GM04504 (cell line): Measurements from ENCODE around the gene RPS27L.

ENCODE experiments used
- DNase-seq: peaks from one replicate; pipeline ENCODE4 v3.0.0-alpha.2; 2012; ENCODE audit warnings: low read depth

The RPS27L gene

GRCh38 chr15:63188247-63188925 lies 31.1 kb upstream of the RPS27L start:
- DNase-seq, result no peak

DNA sequence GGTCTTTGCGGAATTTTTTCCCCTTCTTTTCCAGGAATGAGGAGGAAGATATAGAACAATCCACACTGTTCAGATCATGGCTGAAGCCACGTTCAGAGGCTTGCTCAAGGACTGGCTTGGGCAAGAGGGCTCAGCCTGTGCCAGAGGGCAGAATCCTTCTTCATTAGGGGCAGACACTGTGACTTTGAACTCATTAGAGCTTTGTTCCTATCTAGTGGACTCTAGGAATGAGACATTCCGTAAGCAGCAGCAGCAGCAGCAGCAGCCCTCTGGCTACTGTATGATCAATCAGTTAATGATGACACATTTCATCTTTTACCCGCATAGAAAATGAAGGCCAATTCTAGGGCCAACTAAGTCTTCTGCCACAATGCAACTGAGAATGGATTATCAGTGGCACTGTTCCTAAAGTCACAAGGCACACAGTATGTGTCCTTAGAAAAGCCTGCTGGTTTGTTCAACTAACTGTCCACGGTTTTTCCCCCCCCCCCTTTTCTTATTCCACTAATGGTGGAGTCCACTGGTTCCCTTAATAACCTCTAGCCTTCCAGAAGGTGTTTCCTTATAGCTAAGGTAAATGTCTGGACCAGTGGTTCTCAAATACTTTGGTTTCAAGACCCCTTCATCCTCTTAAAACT lies 30.4 kb upstream of the RPS27L start:
- no peak for DNase-seq

DNA sequence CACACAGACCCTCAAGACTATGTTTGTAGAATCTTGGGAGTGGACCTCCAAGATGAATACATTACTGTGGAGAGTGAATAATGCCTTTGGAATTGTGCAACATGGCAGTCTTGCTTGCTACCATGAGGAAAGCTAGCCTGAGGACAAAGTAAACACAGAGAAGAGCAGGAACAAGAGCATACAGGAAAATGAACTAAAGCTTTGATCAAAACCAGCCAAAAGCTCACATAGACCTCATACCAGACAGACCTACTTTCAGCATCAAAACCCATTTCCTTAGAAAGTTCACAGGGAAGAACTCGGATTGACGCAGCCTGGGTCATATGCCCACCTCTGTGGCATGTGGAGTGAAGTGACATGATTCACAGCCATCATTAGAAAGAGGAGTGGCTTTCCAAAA lies 28.8 kb upstream of the RPS27L start:
- DNase-seq, result no peak

DNA sequence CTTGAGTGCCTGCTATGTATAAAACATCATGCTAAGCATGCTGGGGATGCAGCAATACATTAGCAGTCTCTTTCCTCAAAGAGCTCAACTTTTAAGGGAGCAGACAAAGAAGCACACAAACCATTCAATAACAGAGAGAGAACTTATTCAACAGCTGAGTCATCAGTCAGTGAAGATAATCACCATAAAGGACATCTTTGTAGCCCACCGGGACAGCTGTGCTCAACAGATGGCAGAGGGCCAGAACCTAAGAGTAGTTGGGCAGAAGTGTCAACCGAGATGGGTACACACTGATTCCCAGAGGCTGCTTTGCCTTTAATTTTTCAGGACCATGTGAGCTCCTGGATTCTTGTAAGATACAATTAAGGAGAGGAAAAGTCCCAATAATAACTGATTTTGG lies 27.9 kb upstream of the RPS27L start:
- DNase-seq, result no peak

DNA sequence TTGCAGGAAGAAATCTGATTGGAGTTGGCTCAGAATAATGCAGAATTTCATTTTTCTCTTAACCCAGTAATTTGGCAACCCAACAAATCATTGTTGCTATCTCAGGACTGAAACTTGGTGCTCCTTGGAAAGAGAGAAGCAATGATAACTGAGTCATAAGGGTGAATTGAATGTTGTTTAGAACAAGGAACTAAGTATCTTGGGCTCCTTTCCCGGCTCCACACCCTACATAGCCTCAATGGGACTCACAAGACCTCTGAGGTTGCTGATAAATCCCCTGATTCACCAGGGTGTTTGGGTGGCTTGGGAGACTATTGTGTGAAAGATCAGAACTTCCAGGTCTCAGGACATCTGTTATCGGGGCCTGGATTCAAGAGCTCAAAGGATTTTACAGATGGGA lies 24.4 kb upstream of the RPS27L start:
- DNase-seq, result no peak

- DNase-seq, result no peak
Measured at GRCh38 chr15:63180746-63181145, 23.5 kb upstream of the RPS27L start.

- DNase-seq, result no peak
Measured at GRCh38 chr15:63178034-63178433, 20.8 kb upstream of the RPS27L start.

DNA sequence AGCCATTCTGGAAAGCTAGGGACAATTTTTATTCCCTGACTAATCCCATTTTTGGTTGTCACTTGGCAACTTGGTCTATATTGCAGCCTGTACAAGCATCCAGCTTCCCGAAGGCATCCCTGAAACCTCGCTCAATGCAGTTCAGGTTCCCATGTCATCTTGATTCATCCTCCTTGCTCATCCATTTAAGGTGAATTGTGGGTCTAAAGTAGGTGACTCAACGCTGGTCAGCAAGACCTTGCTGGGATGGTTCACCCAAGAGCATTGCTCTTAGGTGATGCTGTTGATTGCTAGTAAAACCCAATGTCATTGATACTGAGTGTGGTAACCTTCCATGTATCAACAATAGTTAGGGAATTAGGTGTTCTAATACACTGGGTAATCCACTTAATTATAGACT lies 19.0 kb upstream of the RPS27L start:
- DNase-seq, result no peak

DNA sequence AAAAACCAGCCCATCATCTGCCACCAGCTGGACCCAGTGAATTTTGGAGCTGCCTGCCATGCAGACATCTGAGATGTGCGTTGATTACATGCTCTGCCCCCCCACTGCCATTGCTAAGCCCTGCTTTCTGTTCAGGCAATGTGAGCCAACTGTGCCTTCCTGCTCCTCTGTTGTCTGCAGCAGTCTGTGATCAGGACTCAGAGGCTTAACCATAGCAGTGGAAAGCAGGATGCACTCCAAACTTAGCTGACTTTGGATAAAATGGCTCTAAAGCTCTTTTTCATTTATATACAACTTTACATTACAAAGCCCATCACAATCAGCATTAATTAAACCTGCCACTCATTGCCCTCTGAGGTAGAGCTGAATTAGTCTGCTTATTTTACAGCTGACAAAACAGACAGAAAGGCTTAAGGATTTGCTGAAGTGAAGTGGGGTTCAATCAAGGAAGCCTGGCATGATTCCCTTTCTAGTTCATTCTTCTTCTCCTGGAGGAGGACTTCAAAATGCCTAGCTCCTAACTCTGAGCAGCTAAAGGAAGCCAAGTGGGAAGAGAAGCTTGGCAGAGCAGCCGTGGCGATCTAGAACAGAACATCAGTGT lies 15.7 kb upstream of the RPS27L start:
- no peak for DNase-seq

GRCh38 chr15:63172376-63172775 lies 15.1 kb upstream of the RPS27L start:
- no peak for DNase-seq

DNA sequence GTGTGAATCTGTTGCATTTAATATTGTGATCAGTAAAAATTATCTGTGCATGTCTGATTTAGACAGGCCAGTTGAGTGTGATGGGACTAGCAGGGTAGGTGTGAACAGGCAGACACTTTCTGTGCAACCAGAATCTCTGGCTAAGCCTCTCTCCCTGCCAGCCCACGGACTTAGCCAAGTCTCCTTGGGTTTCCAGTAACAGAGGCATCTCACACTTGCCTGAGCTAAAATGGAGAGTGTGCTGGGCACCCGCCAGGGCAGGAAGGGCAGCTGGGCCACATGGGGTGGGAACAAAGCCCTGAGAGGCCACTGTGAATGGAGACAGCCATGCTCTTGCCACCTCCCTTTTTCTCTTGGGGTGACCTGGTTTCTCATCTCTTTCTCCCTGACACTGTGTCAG lies 12.5 kb upstream of the RPS27L start:
- no peak for DNase-seq

GRCh38 chr15:63166219-63166618 lies 8.9 kb upstream of the RPS27L start:
- no peak for DNase-seq

DNA sequence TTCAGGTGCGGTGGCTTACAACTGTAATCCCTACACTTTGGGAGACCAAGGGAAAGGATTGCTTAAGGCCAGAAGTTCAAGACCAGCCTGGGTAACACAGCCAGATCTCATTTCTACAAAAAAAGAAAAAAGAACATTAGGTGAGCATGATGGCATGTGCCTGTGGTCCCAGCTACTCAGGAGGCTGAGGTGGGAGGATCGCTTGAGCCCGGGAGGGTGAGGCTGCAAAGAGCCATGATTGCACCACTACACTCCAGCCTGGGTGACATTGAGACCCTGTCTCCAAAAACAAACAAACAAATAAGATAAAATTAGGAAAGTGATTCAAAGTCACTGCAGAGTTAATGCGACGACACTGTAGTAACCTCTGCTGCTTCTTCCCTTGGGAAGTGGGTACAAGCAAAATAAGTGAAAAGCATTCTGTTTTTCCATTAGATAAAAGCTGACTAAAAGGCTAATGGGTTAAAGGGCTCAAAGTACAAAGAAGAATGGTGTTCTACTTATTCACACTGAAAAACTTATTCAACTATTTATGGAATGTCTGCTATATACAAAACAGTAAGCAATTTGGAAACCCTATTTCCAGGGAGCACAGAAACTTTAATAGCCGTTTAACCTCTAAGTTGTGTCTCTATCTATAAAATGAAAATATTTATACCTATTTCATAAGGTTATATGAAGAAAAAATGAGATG lies 8.0 kb upstream of the RPS27L start:
- no peak for DNase-seq

GRCh38 chr15:63163217-63163616 lies 5.9 kb upstream of the RPS27L start:
- no peak for DNase-seq

DNA sequence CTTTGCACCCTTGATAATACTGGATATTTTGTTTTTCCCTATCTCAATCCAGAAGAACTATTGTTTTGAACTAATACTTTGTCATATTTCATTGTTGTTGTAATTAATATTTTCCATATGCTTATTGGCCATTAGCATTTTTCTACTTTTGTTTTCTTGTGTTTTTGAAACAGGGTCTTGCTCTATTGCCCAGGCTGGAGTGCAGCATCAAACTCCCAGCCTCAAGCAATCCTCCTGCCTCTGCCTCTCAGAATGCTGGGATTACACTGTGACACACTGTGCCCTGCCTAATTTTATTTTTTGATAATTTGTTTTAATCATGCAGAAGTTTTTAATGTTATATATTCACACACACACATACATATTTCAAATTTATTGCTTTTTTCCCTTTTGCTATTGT lies 3.4 kb upstream of the RPS27L start:
- no peak for DNase-seq

GRCh38 chr15:63157891-63158431 lies 684 bp upstream of the RPS27L start:
- DNase-seq, result peak; percentile 64

DNA sequence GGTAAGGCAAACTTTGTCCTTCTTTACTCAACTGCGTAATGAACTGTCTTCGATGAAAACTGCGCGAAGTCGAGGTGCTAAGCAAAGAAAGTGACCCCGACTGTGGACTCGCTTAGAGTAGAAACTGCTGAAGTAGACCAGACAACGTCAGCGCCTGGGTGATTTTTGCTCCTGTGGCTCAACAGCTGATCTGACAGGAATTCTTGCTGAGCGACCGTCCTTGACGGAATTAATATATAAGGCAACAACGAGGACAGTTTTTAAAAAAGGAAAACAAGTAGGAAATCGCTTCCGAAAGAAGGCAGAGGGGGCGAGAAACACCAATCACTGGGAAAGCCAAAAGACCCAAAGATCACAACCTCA lies 541 bp downstream of the RPS27L start:
- DNase-seq, result no peak

DNA sequence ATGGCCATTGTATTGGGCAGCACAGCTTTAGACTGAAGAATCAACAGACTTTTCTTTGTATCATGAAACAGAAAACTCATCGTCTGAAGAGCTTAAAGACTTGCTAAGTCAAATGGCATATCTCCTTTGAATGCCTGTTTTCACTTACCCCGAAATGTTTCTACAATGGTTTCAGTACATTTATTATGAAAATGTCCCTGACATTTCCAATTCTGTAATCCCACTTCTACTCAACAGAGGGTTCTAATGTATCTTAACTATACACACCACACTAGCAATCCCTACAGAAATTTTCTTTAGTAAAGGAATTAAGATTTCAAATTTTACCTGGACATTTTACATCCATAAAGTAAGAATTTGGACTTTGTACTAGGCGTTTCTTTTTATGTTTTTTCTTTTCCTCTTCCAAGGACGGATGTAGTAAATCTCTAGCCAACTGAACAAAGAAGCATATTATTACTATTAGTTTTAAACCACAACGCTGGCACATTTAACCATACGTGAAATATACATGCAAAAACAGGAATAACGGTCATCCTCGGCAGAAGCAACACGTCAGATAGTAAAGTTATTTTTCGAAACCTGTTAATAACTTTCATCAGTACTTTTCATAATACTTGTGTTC lies 1.1 kb downstream of the RPS27L start:
- no peak for DNase-seq

- DNase-seq, result no peak
Measured at GRCh38 chr15:63155486-63155885, 1.8 kb downstream of the RPS27L start.

DNA sequence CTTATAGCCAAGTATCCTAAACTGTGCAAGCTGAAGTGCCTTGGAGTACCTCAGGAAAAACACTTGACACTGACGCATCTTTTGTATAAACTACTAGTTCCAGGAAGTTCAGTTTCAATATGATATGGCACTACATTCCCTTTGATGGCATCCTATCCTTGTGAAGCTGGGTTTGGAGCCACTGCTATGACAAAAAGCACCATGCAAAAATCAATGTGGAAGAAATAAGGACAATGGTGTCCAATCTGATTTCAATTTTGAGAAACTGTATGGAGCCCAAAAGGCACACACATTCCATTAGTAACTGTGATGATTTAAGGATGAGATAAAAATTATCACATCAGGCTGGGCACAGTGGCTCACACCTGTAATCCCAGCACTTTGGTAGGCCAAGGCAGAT lies 5.6 kb downstream of the RPS27L start:
- no peak for DNase-seq

DNA sequence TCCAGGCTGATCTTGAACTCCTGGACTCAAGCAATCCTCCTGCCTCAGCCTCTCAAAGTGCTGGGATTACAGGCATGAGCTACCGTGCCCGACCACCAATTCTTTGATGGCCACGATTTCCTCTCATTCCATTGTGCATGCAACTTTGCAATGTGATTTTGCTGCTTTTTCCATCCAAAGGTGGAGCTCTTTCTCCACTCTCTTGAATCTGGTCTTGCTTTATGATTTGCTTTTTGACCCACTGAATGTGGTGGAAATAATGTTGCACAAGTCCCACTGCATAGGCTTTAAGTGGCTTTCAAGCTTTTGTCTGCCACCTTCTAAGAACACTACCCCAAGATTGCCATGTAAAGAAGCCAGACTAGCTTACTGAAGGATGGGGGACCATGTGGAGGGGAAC lies 10.6 kb downstream of the RPS27L start:
- DNase-seq, result no peak

GRCh38 chr15:63145426-63145825 lies 11.9 kb downstream of the RPS27L start:
- DNase-seq, result no peak

GRCh38 chr15:63140936-63141335 lies 16.3 kb downstream of the RPS27L start:
- no peak for DNase-seq
